GM19193 (cell line): ENCODE results near the gene UBE4B.

Experiments used
- POLR2A ChIP-seq: IDR thresholded peaks from 4 replicates; pipeline ENCODE4 v1.6.1; 2011; ENCODE audit not compliant: insufficient read depth, insufficient read length; ENCODE audit errors: extremely low read depth

The UBE4B gene

DNA sequence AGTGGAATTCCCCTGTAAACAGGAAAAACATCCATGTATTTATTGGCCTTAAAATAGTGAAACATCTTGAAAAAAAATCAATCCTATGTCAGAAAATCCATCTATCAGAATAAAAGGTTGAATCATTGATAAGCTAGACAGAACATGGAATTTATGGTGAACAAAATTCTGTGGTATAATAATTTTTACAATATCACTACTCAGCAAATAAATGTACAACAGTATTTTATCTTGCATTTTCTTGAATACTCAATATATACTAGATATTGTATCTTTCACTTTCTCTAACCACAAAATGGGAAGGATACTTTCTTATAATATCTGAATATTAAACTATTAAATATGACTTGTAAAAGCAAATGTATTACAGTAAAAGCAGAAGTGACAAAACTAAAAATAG lies 5.7 kb upstream of the UBE4B start:
- no peak for TF ChIP-seq POLR2A

GRCh38 chr1:10031461-10031860 lies 1.3 kb upstream of the UBE4B start:
- no peak for TF ChIP-seq POLR2A

- no peak for TF ChIP-seq POLR2A
Measured at GRCh38 chr1:10033359-10033845, 644 bp downstream of the UBE4B start.

DNA sequence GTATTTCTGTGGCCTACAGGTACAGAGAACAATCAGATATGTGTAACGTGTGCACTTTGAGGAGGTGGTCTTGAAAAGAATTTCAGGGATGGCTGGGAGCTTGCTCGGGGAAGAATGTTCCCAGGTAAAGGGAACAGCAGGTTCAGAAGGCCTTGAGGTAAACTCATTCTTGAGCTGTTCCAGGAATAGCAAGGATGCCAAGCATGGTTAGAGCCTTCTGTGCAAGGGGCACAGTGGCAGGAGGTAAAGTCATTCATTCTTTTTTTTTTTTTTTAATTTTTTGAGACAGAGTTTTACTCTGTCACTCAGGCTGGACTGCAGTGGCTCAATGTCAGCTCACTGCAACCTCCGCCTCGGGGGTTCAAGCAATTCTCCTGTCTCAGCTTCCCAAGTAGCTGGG lies 10.0 kb downstream of the UBE4B start:
- TF ChIP-seq POLR2A: no peak

DNA sequence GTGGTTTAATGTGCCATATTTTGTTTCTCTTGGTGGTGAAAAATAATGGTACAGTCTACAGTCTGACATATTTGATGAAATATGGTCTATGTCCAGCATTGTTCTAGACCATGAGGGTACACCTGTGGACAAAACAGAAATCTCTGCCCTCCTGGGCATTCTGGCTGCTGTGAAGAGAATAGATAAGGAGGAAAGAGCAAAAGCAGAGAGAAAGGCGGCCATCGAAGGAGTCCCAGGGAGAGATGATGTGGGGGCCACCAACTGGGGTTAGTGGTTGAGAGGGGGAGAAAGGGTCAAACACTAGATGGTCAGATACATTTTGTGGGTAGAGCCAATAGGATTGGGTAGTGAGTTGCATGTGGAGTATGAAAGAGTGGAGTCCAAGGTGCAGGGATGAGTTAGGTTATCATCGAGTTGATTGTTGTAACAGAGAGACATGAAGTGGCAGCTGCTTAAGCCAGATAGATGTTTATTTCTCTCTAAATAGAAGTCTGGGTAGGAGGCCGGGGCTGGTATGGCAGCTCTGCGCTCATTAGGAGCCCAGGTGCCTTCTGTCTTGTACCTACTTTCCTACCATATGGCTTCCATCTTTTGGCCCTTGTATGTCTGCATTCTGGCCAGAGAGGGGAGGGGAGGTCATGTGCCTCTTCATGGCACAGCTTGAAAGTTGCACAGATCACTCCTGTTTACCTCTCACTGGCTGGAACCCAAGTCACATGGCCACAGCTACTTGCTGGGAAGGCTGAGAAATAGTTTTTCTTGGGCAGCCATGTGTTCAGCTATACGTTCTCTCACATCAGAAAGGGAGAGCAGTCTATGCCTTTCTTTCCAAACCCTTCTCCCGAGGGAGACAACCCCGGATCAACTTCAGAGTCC lies 13.0 kb downstream of the UBE4B start:
- TF ChIP-seq POLR2A: no peak

DNA sequence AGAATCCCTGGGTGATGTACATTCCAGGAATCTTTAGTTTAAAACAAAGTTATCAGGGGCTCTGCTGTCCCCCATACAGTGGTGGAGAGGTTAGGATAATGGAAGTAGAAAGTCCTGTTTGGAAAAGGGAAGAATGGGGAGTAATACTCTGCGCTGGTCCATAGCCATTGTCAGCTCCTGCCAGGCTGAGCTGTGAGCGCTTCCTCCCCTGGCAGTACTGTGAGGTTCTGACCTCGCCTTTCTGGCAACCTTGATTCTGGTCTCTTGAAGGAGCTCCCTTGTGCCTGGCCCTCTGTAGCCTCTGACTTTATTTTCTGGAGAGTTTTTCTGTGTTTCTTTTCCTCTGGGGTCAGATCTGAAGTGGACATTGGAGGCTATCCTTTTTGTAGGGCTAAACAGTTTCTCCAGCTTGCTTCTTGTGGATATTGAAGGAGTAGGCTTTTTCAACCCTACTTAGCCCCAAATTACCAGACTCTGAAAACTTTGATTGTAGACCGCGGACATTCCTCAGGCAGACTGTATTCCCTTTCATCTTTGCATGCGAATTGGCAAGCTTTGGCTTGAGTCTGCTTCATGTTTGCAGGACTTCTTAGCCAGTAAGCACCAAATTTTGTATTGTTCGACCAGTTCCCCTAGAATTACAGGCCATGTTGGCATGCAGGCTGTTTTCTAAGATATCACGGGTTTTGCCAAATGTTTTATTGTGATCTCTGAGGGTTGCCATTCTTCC lies 13.8 kb downstream of the UBE4B start:
- no peak for TF ChIP-seq POLR2A

GRCh38 chr1:10048601-10049000 lies 15.8 kb downstream of the UBE4B start:
- TF ChIP-seq POLR2A: no peak

- TF ChIP-seq POLR2A: no peak
Measured at GRCh38 chr1:10050611-10051010, 17.9 kb downstream of the UBE4B start.

- no peak for TF ChIP-seq POLR2A
Measured at GRCh38 chr1:10051656-10052055, 18.9 kb downstream of the UBE4B start.

- no peak for TF ChIP-seq POLR2A
Measured at GRCh38 chr1:10052347-10052746, 19.6 kb downstream of the UBE4B start.

DNA sequence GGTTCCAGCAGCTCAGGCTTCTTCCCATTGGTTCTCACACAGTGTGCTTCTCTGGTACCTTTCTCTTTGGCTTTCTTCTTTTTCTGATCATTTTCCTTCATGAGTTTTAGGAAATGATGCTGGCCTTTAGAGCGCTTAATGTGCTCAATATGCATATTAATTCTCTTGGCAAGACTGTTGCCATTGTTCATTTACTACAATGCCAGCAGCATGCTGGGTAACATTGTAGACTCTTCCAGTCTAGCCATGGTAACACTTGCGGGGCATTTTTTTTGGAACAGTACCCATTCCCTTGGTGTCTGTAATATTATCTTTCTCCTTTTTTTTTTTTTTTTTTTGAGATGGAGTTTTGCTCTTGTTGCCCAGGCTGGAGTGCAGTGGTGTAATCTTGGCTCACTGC lies 21.7 kb downstream of the UBE4B start:
- no peak for TF ChIP-seq POLR2A

GRCh38 chr1:10056599-10056987 lies 23.8 kb downstream of the UBE4B start:
- no peak for TF ChIP-seq POLR2A

- TF ChIP-seq POLR2A: no peak
Measured at GRCh38 chr1:10057343-10057742, 24.6 kb downstream of the UBE4B start.

DNA sequence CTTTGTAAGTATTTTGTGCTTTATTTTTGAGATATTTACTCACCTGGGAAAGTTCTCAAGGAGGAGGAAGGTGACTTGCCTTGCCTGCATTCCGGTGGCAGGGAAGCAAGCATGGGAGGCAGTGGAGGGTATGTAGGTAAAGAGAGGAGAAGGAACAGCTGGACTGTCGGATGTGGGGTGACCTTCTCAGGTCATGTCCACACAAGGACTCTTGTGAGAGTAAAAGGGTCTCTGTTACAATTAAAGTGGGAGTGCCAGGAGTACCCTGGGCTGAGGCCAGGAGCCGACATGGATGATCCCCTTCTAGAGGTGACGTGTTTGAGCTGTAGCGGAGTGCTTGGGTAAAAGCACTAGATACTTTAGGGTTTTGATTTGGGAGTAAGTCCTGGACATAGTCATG lies 25.0 kb downstream of the UBE4B start:
- no peak for TF ChIP-seq POLR2A

DNA sequence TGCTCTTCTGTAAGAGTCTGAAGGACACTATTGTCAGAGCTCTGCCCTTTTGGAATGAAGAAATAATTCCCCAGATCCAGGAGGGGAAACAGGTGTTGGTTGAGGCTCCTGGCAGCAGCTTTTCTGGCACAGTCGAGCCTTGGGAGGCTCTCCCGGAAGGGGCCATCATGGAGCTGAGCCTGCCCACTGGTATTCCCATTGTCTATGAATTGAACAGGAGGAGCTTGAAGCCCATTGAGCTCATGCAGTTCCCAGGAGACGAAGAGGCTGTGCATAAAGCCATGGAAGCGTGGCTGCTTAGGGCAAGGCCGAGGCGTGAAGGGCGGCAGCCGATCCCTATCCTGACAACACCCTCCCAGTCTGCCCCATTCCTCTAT lies 26.6 kb downstream of the UBE4B start:
- no peak for TF ChIP-seq POLR2A
